HUDEP-2 (cell line): ENCODE measurements around the gene ADAM19.
A peak's percentile ranks its signal among the peaks of the same experiment; 100 is the strongest.

Experiments used
- DNase-seq, 76 experiments: peaks; one replicate each; lab custom pipeline; 2025; ENCODE audit not compliant: unreplicated experiment in 76 of 76; lab: John Stamatoyannopoulos, UW

Gene ADAM19

GRCh38 chr5:157469073-157469472 lies 106.5 kb downstream of the ADAM19 start:
- no peak for DNase-seq

GRCh38 chr5:157468293-157468965 lies 107.1 kb downstream of the ADAM19 start:
- no peak for DNase-seq

- no peak for DNase-seq
These were observed 110.9 kb downstream of the ADAM19 start for GRCh38 chr5:157464519-157465171.

- DNase-seq = no peak
These were observed 111.7 kb downstream of the ADAM19 start for GRCh38 chr5:157463621-157464518.

- DNase-seq = no peak
These were observed 112.5 kb downstream of the ADAM19 start for GRCh38 chr5:157463081-157463480.

GRCh38 chr5:157460921-157461792 lies 114.4 kb downstream of the ADAM19 start:
- no peak for DNase-seq

- DNase-seq = no peak
These were observed 115.6 kb downstream of the ADAM19 start, which contains the start of gene NIPAL4 for GRCh38 chr5:157459715-157460599. TSS of gene NIPAL4 (plus strand) at chr5:157460213. CDS start at chr5:157460321, 108 bp downstream.

- DNase-seq = no peak
These were observed 116.7 kb downstream of the ADAM19 start for GRCh38 chr5:157458835-157459234.

- no peak for DNase-seq
These were observed 118.2 kb downstream of the ADAM19 start for GRCh38 chr5:157457391-157457790.

- DNase-seq = no peak
These were observed 119.3 kb downstream of the ADAM19 start for GRCh38 chr5:157456301-157456700.

- no peak for DNase-seq
These were observed 120.5 kb downstream of the ADAM19 start for GRCh38 chr5:157455057-157455456.

GRCh38 chr5:157454273-157454672 lies 121.3 kb downstream of the ADAM19 start:
- DNase-seq = no peak

- no peak for DNase-seq
These were observed 123.8 kb downstream of the ADAM19 start for GRCh38 chr5:157451806-157452205.

GRCh38 chr5:157450024-157450423 lies 125.6 kb downstream of the ADAM19 start:
- no peak for DNase-seq

GRCh38 chr5:157449011-157449723 lies 126.4 kb downstream of the ADAM19 start:
- DNase-seq = no peak

- DNase-seq = peak in 7 of 76 experiments; percentile 3 to 31 (median 13)
These were observed 128.4 kb downstream of the ADAM19 start for GRCh38 chr5:157447201-157447637.

GRCh38 chr5:157446412-157446935 lies 129.1 kb downstream of the ADAM19 start:
- DNase-seq = peak in 3 of 76 experiments; percentile 0 to 8 (median 1)

GRCh38 chr5:157445745-157446411 lies 129.7 kb downstream of the ADAM19 start:
- DNase-seq = no peak
